ENCODE data around the gene LEPROT.

DNA sequence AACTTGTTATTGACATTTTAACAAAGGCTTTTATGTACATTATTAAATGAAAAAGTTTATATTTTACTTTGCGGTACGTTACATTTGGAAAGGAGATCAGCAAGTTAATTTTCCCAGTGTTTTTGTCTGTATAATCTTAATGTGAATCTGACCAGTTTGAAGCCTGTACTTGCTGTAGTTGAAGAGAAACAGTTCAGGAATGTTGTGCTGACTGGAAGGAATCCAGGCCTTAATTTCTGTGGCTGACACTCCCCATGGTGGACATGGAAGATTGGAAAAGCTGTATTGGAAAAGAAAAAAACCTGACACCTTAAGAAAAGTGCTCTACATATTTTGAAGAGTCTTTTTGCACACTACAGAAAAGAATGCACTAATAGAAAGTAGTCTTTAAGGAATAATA, 15.5 kb downstream of the LEPROT start:
- TF ChIP-seq, protein P1, sequence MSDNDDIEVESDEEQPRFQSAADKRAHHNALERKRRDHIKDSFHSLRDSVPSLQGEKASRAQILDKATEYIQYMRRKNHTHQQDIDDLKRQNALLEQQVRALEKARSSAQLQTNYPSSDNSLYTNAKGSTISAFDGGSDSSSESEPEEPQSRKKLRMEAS (CRISPR knock-in tag; IDR thresholded peaks at IDR 0.05): no peak
- TF ChIP-seq, protein P2, sequence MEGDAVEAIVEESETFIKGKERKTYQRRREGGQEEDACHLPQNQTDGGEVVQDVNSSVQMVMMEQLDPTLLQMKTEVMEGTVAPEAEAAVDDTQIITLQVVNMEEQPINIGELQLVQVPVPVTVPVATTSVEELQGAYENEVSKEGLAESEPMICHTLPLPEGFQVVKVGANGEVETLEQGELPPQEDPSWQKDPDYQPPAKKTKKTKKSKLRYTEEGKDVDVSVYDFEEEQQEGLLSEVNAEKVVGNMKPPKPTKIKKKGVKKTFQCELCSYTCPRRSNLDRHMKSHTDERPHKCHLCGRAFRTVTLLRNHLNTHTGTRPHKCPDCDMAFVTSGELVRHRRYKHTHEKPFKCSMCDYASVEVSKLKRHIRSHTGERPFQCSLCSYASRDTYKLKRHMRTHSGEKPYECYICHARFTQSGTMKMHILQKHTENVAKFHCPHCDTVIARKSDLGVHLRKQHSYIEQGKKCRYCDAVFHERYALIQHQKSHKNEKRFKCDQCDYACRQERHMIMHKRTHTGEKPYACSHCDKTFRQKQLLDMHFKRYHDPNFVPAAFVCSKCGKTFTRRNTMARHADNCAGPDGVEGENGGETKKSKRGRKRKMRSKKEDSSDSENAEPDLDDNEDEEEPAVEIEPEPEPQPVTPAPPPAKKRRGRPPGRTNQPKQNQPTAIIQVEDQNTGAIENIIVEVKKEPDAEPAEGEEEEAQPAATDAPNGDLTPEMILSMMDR (IDR thresholded peaks at IDR 0.05): no peak
